ENCODE results near the gene ABO. TPM values are rescaled to one million over a fixed set of nuclear protein-coding genes. Genes with fewer than 3 reads are reported as not detected.

ABO gene
- total RNA-seq, 1 donor from 2014 or later = not detected

GRCh38 chr9:133261103-133261752 lies 13.8 kb downstream of the ABO start:
- POLR2A ChIA-PET = interaction anchor here (0.5 kb wide), 1 partner anchor 117 kb away, joined by 5 read pairs; no protein-coding TSS in a partner anchor
- CTCF ChIA-PET = no interaction called here
- H3K36me3 Mint-ChIP-seq (ENCODE audit: low read depth) = no peaks in the 10 kb centered on the region
- no peak overlapping the region for H3K4me3 Mint-ChIP-seq
- ATAC-seq (ENCODE audit: low read depth) = no peak
- peaks cover 4% of the 10 kb centered on the region for H3K27me3 Mint-ChIP-seq
- H3K4me1 Mint-ChIP-seq = no peaks in the 10 kb centered on the region
- intact Hi-C loops (cut with micrococcal nuclease) = no loop called here
- DNase-seq = no peak
- H3K9me3 Mint-ChIP-seq = no peaks in the 10 kb centered on the region
- no peak for TF ChIP-seq CTCF (IDR thresholded peaks at IDR 0.05)
- no peak overlapping the region for H3K27ac Mint-ChIP-seq

GRCh38 chr9:133260334-133261102 lies 14.5 kb downstream of the ABO start:
- H3K27me3 Mint-ChIP-seq = peaks cover 4% of the 10 kb centered on the region
- ChIA-PET CTCF (no interaction called here), POLR2A (no interaction called here)
- intact Hi-C loops (cut with micrococcal nuclease) = no loop called here
- TF ChIP-seq CTCF (IDR thresholded peaks at IDR 0.05) = no peak
- no peaks in the 10 kb centered on the region for H3K36me3 Mint-ChIP-seq (ENCODE audit: low read depth)
- H3K27ac Mint-ChIP-seq = no peak overlapping the region
- ATAC-seq (ENCODE audit: low read depth) = no peak
- no peak for DNase-seq
- no peak overlapping the region for H3K4me3 Mint-ChIP-seq
- no peaks in the 10 kb centered on the region for H3K9me3 Mint-ChIP-seq
- H3K4me1 Mint-ChIP-seq = no peaks in the 10 kb centered on the region

DNA sequence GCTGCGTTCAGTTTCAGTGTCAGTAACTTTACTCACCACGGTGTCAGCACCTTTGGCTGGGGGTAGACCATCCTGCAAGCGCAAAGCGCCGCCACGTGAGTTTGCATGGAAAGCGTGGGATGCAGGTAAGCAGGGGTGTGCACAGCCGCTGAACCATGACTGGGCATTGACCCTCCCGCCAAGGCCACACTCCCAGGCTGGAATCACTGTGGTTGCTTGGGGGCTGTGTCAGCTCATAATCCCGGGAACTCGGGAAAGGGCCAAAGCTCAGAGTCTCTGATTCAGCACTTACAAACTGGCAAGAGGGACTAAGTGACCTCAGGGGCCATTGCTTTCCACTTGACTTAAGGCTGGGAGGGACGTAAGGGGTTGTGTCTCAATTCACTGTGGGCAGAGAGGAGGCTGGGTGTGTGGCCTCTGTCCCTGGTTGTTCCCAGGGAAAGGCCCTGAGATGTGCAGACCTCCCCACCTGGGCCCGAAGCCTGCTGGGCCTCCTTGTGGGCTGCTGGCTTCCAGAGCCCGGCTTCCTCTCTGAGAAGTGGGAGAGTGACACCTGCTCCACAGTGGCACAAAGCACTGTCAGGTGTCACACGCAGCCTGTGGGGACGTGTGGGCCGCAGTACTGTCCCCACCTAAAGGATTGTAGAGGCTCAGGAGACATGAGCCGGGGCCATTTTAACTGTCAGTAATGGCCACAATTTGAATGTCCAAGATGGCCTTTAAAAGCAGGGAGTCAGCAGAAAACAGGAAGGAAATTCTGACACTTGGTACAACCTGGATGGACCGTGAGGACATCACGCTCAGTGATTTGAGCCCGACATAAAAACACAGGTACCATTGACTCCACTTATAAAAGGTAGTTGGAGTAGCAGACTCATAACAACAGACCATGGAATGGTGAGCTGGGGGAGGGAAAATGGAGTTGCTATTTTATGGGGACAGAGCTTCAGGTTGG lies 16.7 kb downstream of the ABO start:
- Mint-ChIP-seq H3K9me3 (no peaks in the 10 kb centered on the region), H3K27me3 (peaks cover 4% of the 10 kb centered on the region), H3K36me3 (ENCODE audit: low read depth) (no peaks in the 10 kb centered on the region), H3K4me1 (no peaks in the 10 kb centered on the region), H3K27ac (no peak overlapping the region), H3K4me3 (no peak overlapping the region)
- TF ChIP-seq CTCF (IDR thresholded peaks at IDR 0.05) = no peak
- CTCF ChIA-PET = no interaction called here
- POLR2A ChIA-PET = no interaction called here
- no peak for DNase-seq
- ATAC-seq (ENCODE audit: low read depth) = no peak
- intact Hi-C loops (cut with micrococcal nuclease) = no loop called here

DNA sequence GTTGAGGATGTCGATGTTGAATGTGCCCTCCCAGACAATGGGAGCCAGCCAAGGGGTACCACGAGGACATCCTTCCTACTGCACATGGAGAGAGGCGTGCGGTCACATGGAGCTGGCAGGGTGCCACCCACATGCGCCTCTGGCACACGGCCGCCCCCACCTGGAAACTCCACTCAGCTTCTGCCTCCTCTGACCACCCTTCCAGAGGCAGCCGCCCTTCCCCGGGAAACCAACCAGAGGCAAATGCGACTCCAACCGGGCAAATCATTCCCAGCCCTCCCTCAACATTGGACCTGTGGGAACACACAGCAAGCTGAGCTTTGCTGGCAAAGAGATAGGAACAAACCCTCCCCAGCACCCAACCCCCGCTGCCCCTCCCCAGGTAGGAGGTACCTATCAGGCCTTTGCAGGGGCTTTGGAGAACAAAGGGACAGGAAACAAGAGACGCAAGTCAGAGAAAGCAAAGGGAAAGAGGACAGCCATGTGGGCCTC lies 17.5 kb downstream of the ABO start:
- peaks cover 4% of the 10 kb centered on the region for H3K27me3 Mint-ChIP-seq
- H3K36me3 Mint-ChIP-seq (ENCODE audit: low read depth) = no peaks in the 10 kb centered on the region
- ATAC-seq (ENCODE audit: low read depth) (no peak), DNase-seq (no peak)
- ChIA-PET POLR2A (no interaction called here), CTCF (no interaction called here)
- no peaks in the 10 kb centered on the region for H3K9me3 Mint-ChIP-seq
- H3K4me3 Mint-ChIP-seq = no peak overlapping the region
- TF ChIP-seq CTCF (IDR thresholded peaks at IDR 0.05) = no peak
- H3K27ac Mint-ChIP-seq = no peak overlapping the region
- intact Hi-C loops (cut with micrococcal nuclease) = no loop called here
- H3K4me1 Mint-ChIP-seq = no peaks in the 10 kb centered on the region

All from activated B cell treated with CpG ODN at 0.5 μM for 24 hours (primary cell).